ENCODE results near the gene IGLL1.

Gene IGLL1

DNA sequence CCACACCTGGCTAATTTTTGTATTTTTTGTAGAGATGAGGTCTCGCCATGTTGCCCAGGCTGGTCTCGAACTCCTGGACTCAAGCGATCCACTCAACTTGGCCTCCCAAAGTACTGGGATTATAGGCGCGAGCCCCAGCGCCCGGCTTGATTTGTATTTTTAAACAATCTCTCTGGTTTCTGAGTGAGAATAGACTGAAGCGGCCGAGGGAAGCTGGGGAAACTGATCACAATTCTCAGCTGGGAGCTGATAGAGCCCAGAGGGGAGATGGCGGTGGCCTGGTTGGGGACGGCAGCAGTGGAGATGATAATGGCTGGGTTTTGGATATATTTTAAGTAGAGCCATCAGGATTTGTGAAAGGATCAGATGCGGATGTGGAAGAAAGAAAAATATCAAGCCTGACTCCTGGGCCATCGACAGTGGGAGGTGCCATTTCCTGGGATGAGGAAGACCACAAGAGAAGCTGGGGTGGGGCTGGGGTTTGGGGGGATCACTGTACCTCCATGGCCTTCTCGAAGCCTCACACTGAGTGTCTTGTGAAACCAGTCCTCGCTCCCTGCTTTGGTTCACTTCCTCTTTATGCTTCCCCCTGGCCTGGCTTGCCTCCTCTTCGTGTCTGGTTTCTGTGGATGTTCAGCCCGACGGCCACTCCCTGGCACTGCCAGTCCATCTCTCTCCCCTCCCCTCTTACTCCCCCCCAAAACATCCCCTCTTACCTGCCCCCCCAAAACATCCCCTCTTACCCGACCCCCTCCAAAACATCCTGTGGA, 51.9 kb downstream of the IGLL1 start:
- Mint-ChIP-seq H3K4me3 (no peak overlapping the region), H3K36me3 (ENCODE audit: low read depth) (no peaks in the 10 kb centered on the region), H3K9me3 (no peaks in the 10 kb centered on the region), H3K4me1 (peaks cover 48% of the 10 kb centered on the region), H3K27ac (peak overlapping the region; percentile 91 to 99 (median 96)), H3K27me3 (ENCODE audit: low read depth) (peaks cover 4% of the 10 kb centered on the region)
- TF ChIP-seq, protein P1, sequence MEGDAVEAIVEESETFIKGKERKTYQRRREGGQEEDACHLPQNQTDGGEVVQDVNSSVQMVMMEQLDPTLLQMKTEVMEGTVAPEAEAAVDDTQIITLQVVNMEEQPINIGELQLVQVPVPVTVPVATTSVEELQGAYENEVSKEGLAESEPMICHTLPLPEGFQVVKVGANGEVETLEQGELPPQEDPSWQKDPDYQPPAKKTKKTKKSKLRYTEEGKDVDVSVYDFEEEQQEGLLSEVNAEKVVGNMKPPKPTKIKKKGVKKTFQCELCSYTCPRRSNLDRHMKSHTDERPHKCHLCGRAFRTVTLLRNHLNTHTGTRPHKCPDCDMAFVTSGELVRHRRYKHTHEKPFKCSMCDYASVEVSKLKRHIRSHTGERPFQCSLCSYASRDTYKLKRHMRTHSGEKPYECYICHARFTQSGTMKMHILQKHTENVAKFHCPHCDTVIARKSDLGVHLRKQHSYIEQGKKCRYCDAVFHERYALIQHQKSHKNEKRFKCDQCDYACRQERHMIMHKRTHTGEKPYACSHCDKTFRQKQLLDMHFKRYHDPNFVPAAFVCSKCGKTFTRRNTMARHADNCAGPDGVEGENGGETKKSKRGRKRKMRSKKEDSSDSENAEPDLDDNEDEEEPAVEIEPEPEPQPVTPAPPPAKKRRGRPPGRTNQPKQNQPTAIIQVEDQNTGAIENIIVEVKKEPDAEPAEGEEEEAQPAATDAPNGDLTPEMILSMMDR (IDR thresholded peaks at IDR 0.05; ENCODE audit: unreplicated experiment in 3 of 3) = no peak

DNA sequence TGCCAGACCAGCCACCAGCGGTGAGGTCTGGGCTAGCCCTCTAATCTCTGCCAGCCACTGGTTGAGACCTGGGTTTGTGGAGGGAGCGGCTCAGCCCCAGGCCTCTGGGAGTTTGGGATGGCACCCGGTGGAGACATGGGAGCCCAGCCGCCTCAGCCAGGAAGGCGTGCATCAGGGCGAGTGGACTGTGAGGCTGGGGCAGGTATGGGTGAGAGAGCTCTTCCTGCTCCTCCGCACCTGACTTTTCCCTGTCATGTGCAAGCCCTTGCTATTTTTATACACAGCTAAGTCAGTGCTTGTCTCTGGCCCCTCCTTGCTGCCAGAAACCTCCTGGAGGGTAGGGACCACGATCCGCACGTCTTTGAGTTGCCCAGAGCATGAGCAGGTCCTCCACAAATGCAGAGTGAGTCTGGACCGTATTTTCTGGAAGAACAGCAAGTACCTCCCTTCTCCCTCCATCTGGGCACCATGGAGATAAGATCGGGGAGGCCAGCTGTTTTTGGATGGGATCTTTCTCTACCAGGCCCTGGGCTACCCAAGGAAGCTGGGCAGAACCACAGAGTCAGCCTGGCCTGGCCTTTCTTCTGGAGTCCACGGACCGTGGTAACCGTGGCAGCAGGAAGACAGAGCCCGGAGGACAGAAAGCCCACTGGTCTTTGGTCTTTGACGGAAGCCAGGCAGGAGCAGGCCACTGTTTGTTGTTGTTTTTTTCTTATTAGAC, 53.3 kb downstream of the IGLL1 start:
- H3K27me3 Mint-ChIP-seq (ENCODE audit: low read depth) = peaks cover 4% of the 10 kb centered on the region
- H3K27ac Mint-ChIP-seq = peak overlapping the region; percentile 91 to 99 (median 96)
- no peaks in the 10 kb centered on the region for H3K36me3 Mint-ChIP-seq (ENCODE audit: low read depth)
- no peaks in the 10 kb centered on the region for H3K9me3 Mint-ChIP-seq
- H3K4me3 Mint-ChIP-seq = no peak overlapping the region
- TF ChIP-seq, protein P1 (IDR thresholded peaks at IDR 0.05; ENCODE audit: unreplicated experiment in 3 of 3) = no peak
- H3K4me1 Mint-ChIP-seq = peaks cover 47% of the 10 kb centered on the region

DNA sequence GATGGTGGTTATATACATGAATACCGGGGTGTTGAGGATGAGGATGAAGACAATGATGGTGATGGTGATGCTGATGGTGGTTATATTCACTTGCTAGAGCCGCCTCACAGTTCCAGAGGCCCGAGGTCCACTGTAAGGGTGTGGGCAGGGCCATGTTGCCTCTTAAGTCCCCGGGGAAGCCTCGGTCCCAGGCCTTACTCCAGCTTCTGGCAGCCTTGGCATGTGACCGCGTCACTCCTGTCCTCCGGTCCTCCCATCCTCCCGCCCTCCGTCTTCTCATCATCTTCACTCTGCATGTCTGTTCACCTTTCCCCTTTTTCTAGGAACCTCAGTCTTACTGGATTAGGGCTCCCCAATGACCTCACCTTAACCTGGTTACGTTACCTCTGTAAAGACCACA, 54.6 kb downstream of the IGLL1 start:
- Mint-ChIP-seq H3K4me3 (peak overlapping the region in 1 of 3 experiments; percentile 2), H3K27me3 (ENCODE audit: low read depth) (peaks cover 4% of the 10 kb centered on the region), H3K36me3 (ENCODE audit: low read depth) (no peaks in the 10 kb centered on the region), H3K27ac (peak overlapping the region; percentile 80 to 100 (median 100)), H3K4me1 (peaks cover 55% of the 10 kb centered on the region), H3K9me3 (no peaks in the 10 kb centered on the region)
- TF ChIP-seq, protein P1 (IDR thresholded peaks at IDR 0.05; ENCODE audit: unreplicated experiment in 3 of 3) = no peak

DNA sequence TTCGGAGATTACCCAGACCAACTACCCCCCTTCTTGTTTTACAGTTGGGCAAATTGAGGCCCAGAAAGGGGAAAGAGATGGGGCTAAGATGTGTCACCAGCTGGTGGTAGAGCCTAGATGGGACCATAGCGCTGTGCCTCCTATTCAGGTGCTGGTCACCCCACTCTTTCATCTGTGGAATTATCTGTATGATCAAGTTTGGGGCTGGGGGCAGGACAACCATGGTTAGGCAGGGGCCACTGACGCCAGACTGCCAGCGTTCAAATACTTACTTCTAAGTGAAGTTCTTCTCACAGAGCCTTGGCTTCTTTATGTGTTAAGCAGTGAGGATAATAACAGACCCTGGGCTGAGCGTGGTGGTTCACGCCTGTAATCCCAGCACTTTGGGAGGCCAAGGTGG, 55.9 kb downstream of the IGLL1 start:
- Mint-ChIP-seq H3K36me3 (ENCODE audit: low read depth) (no peaks in the 10 kb centered on the region), H3K4me1 (peaks cover 61% of the 10 kb centered on the region), H3K27ac (peak overlapping the region; percentile 95 to 100 (median 100)), H3K9me3 (no peaks in the 10 kb centered on the region), H3K4me3 (no peak overlapping the region), H3K27me3 (ENCODE audit: low read depth) (peaks cover 4% of the 10 kb centered on the region)
- TF ChIP-seq, protein P1 (IDR thresholded peaks at IDR 0.05; ENCODE audit: unreplicated experiment in 3 of 3) = no peak

DNA sequence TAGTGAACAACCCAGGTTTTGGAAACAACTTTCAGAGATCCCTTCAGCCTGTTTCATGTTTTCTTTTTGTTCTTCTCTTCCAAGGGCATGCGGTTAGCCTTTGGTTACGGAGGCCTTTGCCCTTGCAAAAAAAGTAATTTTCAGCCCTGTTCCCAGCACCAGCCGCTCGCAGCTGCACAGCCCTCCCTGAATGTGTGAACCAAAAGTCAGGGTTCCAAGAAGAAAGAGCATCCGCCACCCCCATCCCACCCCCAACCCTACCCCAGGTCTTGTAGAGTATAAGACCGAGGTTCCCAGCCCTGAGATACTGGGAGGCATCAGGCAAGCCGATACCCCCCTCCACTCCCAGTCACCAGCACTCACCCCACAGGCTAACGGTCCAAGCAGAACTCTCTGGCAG, 56.4 kb downstream of the IGLL1 start:
- Mint-ChIP-seq H3K4me3 (no peak overlapping the region), H3K36me3 (ENCODE audit: low read depth) (no peaks in the 10 kb centered on the region)
- TF ChIP-seq, protein P1 (IDR thresholded peaks at IDR 0.05; ENCODE audit: unreplicated experiment in 3 of 3) = no peak

More for the DNA sequence above, 56.4 kb downstream of the IGLL1 start:
- Mint-ChIP-seq H3K9me3 (no peaks in the 10 kb centered on the region), H3K27me3 (ENCODE audit: low read depth) (peaks cover 4% of the 10 kb centered on the region), H3K4me1 (peaks cover 61% of the 10 kb centered on the region), H3K27ac (peak overlapping the region; percentile 95 to 100 (median 100))
